ENCODE data around the gene SPAG6.

The SPAG6 gene

DNA sequence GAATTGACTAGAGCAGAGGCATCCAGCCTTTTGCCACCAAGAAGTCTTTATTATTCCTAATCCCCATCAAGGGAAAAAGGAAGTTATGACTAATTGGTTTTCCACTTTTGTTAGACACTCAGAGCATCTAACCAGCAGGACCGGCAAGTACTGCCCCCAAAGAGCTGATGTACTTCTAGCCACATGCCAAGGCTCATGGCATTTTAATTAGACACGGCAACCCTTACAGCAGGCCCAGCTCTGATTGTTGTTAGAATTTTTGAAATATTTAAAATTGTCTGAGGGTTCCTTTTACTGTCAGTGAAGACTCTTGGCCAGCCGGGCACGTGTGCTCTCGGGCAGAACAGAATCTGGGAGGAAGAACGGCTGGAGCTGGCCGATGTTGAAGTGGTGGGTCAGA, 114.8 kb downstream of the SPAG6 start:
- no peak for DNase-seq (ENCODE audit: low spot score)

DNA sequence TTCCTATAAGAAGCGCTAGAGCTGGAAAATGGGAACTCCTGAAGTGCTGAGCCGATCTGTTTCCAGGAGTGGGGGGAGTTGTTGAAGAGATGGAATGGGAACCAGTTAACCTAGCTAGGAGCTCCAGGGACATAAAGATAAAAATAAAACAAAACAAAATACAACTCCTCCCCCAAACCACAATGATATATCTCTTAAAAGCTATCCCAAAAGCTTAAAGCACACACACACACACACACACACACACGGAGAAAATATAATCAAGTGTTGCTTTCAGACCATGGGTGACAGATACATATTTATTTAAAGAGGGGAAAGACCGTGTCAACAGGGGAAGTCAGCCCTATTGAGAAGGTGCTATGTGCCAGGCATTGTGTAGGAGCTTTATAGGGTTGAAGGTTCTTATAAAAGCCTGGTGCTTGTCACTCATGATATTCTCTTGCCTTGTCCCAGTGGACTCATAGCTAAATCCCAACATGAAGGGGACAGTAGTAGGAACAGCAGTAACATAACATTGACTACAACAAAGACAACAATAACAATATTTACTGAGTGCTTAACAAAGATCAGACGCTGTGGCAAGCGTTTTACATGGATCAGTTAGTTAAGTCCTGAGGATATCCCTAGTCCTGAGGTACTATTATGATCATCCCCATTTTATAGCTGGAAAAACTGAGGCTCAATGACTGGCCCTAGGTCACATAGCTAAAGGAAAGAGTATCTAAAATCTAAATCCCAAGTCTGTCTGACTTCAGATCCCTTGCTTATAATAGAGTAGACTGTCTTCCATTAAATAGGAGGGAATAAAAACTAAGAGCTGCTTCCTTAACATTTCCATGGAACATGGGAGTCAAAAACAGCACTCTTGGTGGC, 115.5 kb downstream of the SPAG6 start:
- no peak for DNase-seq (ENCODE audit: low spot score)

DNA sequence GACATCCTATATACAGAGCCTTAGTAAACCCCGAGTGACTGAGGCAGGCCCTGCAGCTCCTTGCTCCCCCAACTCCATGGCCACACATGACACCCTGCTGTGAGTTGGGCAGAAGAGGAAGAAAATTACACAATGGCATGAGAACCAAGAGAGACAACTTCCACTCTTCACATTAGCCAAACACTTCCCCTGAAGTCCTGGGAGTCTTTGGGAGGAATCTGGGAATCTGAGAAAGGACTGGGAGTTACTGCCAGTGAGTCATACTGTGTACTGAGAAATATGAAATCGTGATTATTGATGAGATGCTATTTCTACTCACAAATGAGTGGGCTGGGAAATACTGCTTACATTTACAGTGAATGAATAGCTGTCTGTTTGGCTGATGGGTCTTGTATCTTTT, 116.6 kb downstream of the SPAG6 start:
- no peak for DNase-seq (ENCODE audit: low spot score)

DNA sequence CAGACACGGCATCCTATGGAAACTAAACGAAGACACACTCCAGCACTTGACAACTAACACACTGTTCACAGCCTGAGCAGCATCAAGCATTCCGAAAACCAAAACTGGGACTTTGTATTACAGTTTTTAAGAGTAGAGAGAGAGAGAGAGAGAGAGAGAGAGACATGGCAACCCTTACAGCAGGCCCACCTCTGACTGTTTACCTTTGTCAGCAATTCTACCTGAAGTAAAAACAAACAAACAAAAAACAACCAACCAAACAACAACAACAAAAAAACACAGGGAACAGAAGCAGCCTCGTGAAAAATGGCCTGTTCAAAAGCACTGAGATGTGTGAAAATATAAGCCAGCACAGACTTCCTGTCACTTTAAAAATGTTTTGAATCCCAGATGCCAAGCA, 118.0 kb downstream of the SPAG6 start:
- no peak for DNase-seq (ENCODE audit: low spot score)

DNA sequence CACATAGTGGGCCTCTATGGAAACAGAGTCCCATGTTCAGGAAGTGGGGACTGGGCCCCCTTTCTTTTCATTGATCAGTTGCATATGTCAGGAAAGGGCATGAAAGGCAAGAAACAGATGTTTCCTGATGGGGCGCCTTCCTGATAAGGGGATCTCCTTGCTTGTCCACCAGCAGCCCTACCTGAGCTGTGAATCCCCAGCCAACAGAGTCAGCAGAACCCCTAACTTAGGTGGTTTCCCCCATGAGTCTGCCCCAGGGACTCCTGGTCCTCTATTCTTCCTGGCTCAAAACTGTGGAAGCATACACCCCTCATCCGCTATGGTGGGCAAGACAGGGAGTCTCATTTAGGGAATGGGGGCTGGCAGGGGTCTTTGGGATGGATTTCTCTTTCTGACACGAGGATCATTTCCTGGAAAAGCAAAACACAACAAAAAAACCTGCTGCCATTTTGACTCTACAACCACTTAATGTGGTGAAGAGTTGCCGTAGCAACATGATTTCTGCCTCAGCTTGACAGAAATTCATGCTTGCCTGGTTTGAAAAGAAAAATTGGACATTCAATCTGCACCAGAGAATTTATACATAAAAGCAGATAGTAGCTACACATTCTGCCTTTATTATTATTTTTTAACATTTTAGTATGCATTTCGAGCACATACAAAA, 119.8 kb downstream of the SPAG6 start:
- no peak for DNase-seq (ENCODE audit: low spot score)

DNA sequence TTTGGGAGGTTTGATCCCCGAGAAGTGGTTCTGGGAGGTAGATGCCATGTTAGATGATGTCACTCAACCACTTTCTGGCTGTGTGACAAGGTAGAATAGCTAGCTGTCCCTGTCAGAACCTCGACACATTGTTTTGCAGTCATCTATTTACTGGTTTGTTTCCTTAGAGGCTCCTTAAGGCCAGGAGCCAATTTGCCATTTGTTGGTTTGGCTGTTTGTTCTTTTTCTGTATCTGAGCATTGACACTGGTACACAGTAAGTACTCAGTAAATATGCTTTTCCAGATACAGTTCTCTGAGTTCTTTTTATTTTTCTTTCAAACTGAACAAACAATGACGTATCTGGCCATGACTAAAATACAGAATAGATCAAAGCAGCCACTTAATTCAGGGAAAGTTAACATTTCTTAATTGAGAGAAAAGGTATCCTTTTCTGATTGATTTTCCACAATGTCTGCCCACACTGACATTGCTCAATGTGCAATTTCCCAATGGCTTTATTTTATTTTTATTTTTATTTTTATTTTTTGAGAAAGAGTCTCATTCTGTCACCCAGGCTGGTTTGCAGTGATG, 121.6 kb downstream of the SPAG6 start:
- no peak for DNase-seq (ENCODE audit: low spot score)

All from putamen (tissue), 1 donor.